SK-MEL-5 (cell line): ENCODE data around the gene SNX10. TPM values are rescaled to one million over a fixed set of nuclear protein-coding genes. Genes with fewer than 3 reads are reported as not detected.
A peak's percentile ranks its signal among the peaks of the same experiment; 100 is the strongest.

Source experiments
- DNase-seq: peaks from one replicate; pipeline ENCODE4 v3.0.0-alpha.2; 2016; ENCODE audit warnings: low read depth, low spot score
- in situ Hi-C: cut with HindIII; loops from 2 replicates; pipeline ENCODE4 v1.10.0; 2016; ENCODE audit warnings: low sequenced_read_pairs, high pct_unique_total_duplicates, low pct_unique_long_range_greater_than_20kb
- total RNA-seq: library from RNA; depleted of rRNA; stranded (reverse); fragments of >200 nt; shearing (Covaris generic); gene quantifications from 2 replicates; pipeline ENCODE4 v1.2.3, GENCODE V29; 2014

Gene SNX10
- total RNA-seq, 1 experiment from 2014 or later, result 203 TPM

- in situ Hi-C loops, result no loop called here
- DNase-seq, result no peak
Measured at GRCh38 chr7:26349005-26349915, 57.6 kb downstream of the SNX10 start.

GRCh38 chr7:26351171-26351570 lies 59.5 kb downstream of the SNX10 start:
- in situ Hi-C loops, result no loop called here
- DNase-seq, result no peak

- no peak for DNase-seq
- in situ Hi-C loops, result no loop called here
Measured at GRCh38 chr7:26356229-26356628, 64.6 kb downstream of the SNX10 start.

DNA sequence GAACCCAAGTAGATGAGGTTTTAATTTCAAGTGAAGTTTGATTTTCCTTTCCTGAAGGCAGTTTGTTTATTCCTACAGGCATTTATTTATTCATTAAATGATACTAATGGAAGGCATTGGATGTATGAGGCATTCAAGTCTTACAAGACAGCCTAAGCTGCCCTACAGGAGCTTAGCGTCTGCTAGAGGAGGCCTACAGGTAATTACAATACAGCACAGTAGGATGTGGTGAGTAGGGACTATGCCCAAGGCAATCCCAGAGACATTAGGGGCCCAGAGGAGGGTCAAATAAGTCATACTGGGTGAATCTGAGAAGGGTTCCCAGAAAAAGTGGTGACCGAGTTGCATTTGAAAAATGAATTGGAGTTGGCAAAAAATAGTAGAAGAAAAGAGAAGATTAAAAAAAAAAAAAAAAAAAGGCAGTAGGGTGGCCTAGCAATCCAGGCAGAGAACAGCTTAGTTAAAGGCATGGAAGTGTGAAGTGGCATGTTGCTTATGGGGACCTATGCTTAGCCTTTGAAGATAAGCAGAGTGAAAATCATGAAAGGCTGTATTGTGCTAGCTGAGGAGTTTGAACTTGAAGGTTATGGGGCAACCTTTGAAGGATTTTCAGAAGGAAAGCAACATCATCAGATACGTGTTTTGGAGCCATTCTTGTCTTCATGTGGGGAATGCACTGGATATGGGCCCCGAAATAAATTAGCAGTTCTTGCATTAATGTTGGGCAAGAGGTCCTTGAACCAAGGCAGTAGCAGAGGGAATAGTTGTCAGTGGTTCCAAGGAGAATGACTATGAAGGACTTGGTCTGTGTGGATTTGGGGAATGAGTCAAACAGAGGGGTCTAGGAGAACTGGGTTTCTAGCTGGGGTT lies 65.5 kb downstream of the SNX10 start:
- peak; percentile 54 for DNase-seq
- in situ Hi-C loops, result no loop called here

DNA sequence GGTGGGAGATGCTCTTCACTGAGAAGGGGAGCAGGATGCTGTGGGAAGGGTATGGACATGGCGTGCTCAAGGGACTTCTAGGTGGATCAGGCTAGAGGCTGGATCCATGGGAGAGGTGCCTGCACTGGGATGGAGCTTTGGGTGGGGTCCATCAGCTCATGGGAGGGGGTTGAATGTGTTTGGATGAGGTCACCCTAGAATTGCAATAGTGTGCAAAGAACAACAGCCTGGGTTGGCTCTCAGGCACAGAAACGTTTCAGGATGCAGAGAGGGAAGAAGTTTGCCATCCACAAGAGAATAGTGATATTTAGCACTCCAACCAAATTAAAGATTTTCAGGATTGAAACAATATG lies 66.1 kb downstream of the SNX10 start:
- in situ Hi-C loops, result no loop called here
- no peak for DNase-seq

GRCh38 chr7:26360650-26361049 lies 69.0 kb downstream of the SNX10 start:
- DNase-seq, result no peak
- in situ Hi-C loops, result no loop called here

DNA sequence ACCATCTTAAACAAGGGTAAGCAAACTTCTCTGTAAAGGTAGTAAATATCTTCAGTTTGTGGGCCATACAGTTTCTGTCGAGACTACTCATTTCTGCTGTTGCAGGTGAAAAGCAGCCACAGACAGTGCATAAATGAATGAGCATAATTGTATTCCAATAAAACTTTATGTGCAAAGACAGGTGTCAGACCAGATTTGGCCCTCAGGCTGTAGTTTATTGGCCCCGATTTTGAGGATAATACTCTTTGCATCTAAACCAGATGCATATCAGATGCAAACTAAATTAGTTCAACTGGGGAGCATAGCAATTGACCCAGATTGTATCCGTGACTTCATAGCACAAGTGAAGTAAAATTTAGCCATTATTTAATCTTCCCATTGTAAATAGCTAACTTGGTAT lies 70.0 kb downstream of the SNX10 start:
- no peak for DNase-seq
- in situ Hi-C loops, result no loop called here

DNA sequence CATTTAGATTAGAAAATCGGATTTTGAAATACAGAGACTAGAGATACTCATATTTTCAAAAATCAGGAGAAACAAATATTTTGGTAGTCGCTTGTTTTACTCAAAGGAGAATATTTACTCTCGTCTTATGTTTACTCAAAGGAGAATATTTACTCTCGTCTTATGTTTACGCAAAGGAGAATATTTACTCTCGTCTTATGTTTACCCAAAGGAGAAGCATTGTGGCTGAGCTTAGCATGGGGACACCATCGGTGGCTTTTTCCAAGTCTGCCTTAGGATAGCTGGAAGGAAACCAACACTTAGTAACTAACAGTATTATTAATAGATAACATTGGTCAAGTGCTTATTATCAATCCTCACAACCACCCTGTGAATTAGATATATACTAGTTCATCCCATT lies 71.8 kb downstream of the SNX10 start:
- DNase-seq, result no peak
- in situ Hi-C loops, result no loop called here

DNA sequence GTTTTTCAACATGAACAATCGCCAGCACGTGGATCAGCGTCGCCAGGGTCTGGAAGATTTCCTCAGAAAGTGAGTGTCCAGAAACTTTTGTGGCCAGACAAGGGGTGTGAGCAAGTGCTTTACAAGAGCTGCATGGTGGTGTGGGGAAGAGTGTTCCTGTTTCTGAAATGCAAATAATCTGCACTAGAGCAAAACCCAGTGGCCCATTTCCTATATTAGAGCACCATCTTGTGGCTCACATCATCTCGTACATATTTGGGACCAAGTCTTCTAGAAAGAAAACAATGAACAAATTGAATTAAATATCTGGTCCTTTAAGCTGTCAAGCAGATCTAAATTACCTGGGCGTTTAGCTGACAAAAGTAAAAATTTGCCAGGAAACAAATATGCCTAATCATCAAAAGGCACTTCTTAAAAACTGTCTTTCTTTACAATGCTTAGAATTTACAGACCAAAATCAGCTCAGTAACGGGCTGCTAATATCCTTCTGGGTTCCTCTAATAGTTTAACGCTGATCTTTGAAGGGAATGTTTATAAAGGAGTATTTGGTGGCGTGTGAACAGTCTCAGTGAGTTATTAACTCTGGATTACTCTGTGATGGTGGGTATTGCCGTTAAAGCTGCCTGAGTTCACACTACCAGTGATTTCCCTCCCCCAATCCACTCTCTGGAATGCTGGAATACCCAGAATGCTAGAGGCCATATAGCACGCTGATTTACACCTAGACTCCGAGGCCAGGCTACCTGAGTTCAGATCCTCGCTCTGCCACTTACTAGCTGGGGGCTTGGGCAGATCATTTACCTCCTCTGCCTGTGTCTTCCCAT lies 73.6 kb downstream of the SNX10 start:
- in situ Hi-C loops, result no loop called here
- peak; percentile 92 for DNase-seq

DNA sequence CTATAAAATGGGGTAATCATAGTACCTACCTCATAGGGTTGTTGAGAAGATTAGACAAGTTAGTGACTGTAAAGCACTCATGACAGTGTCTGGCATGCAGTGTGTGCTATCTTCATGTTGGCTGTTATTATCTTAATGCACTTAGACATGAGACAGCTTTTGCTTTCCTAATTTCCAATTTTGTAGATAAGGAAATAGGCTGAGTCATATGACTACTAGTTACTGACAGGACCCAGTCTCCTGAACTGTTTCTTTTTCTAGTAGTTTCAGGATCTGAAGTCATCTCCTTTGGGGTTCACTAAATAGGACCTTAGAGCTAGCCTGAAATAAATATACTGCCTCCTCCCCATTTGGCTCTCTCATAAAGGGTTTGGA lies 74.2 kb downstream of the SNX10 start:
- in situ Hi-C loops, result no loop called here
- DNase-seq, result no peak

DNA sequence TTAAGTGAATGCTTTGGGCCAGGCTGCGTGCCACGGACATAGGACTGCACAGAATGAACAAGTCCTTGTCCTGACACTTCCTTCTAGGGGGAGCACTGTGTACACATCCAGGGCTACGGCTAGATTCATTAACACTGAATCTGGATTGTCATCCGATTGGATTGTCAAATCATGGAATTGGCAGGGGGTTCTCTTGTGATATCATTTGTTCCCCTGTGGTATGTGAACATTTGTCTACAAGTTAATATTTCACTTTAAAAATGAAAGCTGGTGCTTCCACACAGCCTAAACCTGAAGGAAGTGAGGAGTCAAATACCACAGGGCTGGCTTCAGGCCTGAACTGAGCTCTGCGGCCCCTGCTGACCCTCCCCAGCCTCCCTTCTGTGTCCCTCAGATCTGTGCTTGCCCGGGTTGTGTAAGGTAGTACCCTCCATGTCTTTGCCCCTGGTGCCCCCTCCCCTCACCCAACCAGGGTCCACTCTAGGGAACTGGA lies 75.6 kb downstream of the SNX10 start:
- DNase-seq, result no peak
- in situ Hi-C loops, result no loop called here

DNA sequence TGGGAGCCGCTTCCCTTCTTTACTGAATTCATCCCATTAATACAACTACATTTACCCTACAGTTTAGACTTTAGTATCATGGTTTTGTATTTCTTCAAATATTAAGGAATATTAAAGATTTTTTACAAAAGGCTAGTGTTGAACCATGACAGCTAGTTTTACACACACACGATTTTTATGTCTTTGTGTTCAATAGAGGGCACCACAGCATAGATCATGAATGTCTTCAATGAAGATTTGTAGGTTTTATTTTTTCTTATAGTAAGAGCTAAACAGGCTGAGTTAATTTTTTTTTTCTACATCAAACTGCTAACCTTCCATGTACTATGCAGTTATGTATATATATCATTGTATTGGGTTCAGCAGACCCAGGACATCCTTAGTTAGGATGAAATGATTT lies 76.9 kb downstream of the SNX10 start:
- DNase-seq, result peak; percentile 43
- in situ Hi-C loops, result no loop called here

GRCh38 chr7:26369593-26369992 lies 77.9 kb downstream of the SNX10 start:
- peak; percentile 87 for DNase-seq
- in situ Hi-C loops, result no loop called here

- DNase-seq, result peak; percentile 78
- in situ Hi-C loops, result no loop called here
Measured at GRCh38 chr7:26370011-26370410, 78.3 kb downstream of the SNX10 start.

- no peak for DNase-seq
- in situ Hi-C loops, result no loop called here
Measured at GRCh38 chr7:26372249-26372648, 80.6 kb downstream of the SNX10 start.

GRCh38 chr7:26372704-26373103 lies 81.0 kb downstream of the SNX10 start:
- in situ Hi-C loops, result no loop called here
- no peak for DNase-seq

DNA sequence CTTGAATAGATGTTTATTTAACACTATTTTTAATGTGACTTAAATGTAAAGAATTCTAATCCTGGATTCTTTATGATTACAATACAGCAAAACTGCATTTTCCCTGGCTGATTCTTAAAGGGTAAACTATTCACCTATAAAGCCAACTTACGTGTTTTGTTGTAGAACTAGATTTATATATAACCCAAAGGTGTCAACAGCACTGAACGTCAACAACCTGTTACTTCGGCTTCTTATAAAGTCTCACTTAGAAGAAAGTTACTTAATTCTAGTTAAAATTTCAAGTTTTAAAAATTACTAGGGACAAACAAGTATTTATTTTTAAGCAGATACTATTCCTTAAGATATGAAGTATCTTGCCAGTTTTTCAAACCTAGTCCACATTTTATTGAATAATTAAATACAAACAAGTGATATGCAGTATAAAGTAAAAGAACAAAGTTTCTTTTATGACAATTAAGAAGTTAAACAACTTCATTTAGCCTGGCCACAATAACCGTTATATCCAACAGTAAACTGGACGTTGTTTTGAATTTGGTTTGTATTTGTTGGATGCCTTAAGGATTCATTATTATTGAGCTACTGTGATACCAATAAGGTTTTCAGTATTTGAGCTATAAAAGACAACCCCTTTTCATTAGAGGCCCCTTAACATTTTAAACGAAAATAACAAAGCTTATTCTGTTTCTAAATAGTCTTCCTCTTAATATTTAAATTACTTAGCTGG lies 83.1 kb downstream of the SNX10 start:
- in situ Hi-C loops, result no loop called here
- DNase-seq, result no peak
